Stimulated activated CD4-positive, alpha-beta T cell treated with anti-CD3 and anti-CD28 coated beads, Interleukin-1b, Interleukin-23, amount 100 ng/mL, for 24 hours (primary cell): ENCODE results near the gene NDUFAF8.
"Not testable (repeated sequence)": the region's sequence is repeated elsewhere in the genome, so short reads cannot be mapped to it uniquely, and the experiment has no call there.

Experiments
- DNase-seq, 4 experiments: peaks; one replicate each; pipeline ENCODE4 v3.0.0-alpha.2; 2020; ENCODE audit warnings: low read depth in 4 of 4, low spot score in 1 of 4

NDUFAF8 gene

DNA sequence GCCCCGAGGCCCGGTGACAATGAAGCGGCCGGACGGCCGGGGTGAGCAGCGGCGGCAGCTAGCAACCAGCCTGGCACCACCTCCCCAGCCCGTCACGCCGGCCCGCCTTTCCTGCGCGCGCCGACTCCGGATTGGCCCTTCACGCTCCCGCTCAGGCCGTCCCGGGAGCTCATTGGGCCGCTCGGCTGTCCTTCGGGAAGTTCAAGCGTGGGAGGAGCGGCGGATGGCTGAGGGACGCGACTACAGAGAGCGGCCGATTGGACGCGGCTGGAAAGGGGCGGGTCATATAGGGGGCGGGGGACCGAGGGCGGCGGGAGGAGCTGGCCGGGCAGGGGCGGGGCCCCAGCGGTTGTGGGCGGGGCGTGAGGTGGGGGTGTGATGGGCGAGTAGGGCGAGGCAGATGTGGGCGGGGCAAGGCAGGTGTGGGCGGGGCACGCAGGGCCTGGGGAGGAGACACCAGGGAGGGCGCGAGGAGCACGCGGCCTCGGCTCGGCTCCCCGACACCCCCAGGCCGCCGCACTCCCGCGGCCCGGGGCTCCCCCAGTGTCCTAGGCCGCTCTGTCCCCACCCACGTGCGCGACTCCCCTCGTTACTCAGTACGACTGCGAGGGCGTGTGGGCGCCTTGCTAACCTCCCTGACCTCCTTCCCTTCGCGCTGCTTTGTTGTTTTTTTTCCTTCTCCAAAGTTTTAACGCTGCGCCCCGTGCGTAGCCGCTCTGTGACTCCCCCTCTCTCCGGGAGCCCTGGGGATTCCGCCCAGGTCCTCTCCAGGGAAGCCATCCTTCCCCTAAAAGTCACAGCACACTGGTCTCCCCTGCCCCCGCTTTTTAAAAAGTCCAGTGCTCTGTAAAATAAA, 16.0 kb upstream of the NDUFAF8 start, which contains the start of gene CEP131:
CEP131 (minus strand) TSS at position 60 of the 856 bp plus-strand sequence. CDS start 2,909 bp downstream, outside the sequence.
- DNase-seq: peak; percentile 99 to 100 (median 100)

DNA sequence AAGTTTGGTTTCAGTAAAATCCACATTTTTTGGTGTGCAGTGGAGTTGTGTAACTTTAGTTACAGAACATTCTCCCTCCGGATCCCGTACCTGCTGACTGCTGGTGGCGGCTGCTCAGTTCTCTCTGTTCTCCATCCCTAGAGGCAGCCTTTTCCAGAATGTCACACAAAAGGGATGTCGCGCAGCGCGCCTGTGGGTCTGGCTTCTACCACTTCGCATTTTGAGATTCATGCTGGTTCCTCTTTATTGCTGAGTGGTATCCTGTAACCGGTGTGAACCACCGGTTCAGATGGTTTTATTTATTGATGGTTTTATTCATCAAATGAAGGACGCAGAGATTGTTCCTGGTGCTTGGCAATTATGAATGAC, 15.4 kb upstream of the NDUFAF8 start:
- no peak for DNase-seq

DNA sequence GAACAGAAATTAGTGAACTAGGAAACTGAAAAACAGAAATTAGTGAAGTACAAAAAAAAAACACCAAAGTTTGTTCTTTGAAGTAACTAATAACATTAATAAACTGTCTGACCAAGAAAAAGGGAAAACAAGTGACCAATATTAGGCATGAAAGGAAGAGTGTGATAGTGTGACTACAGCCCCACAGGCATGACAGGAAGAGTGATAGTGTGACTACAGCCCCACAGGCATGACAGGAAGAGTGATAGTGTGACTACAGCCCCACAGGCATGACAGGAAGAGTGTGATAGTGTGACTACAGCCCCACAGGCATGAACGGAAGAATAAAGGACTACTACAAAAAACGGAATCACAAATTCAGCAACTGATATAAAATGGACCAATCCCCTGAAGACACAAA, 11.5 kb upstream of the NDUFAF8 start:
- not testable (repeated sequence) for DNase-seq

DNA sequence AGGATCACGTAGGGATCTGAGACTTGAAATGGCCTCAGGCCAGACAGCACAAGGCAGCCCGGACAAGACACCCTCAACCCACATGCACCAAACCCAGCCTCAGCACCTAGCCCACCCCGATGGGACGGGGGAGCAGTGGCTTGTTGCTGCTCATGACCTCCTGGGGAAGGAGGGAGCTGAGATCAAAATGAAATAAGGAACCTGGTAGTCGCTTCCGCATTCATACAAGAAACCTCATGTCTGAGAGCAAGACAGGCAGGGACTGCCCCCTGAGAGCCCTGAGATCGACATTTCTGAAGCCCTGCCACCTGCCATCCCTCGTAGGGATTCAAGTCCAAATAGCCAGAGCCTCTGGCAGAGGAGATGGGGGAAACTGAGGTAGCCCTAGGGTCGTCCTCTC, 10.7 kb upstream of the NDUFAF8 start:
- DNase-seq: no peak

DNA sequence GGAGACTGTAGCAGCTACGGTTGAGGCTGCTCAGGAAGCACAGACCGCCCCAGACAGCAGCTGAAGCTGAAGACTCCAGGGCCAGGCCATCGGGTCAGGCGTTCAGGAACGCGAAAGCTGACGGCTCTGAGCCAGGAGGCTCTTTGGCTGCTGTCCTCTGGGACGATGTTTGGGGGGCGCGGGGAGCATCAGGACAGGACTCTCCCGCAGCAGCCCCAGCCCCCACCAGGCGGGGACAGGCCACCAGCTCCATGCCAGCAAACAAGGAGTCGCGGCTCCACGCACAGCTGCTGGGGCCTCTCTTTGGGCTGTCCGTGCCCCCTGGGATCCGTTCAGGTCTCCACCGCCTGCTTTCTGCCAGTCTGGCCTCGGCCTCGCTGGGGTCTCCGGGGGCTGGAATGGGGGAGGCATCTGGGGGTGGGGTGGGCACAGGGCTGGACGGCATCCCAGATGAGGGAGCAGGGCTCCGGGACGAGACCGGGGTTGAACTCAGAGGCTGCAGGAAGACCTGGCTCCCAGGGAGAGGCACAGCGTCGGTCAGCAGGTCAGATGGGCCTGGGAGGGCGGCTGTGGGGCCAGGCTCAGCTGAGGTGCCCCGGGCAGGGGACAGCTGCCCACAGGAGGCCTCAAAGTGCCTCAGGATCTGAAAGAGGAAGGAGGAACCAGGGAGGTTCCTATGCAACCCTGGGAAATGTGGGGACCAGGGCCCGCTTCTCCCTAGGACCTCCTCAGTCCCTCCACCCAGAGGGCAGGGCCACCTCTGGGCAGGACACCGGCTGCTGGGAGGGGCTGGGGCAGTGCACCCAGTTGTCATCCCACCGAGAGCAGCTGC, 10.1 kb upstream of the NDUFAF8 start:
- no peak for DNase-seq

DNA sequence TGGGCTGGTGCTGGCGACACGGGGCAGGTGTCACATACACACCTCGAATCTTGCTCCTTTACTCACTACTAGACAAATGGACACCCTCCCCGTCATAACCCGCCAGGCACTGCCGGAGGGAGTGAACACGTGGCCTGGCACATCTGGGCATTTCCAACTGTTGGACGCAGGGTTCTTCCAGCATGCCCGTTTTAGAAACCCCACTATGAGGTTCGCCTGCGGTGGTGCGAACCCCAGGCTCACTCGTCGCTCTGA, 9.5 kb upstream of the NDUFAF8 start:
- no peak for DNase-seq

DNA sequence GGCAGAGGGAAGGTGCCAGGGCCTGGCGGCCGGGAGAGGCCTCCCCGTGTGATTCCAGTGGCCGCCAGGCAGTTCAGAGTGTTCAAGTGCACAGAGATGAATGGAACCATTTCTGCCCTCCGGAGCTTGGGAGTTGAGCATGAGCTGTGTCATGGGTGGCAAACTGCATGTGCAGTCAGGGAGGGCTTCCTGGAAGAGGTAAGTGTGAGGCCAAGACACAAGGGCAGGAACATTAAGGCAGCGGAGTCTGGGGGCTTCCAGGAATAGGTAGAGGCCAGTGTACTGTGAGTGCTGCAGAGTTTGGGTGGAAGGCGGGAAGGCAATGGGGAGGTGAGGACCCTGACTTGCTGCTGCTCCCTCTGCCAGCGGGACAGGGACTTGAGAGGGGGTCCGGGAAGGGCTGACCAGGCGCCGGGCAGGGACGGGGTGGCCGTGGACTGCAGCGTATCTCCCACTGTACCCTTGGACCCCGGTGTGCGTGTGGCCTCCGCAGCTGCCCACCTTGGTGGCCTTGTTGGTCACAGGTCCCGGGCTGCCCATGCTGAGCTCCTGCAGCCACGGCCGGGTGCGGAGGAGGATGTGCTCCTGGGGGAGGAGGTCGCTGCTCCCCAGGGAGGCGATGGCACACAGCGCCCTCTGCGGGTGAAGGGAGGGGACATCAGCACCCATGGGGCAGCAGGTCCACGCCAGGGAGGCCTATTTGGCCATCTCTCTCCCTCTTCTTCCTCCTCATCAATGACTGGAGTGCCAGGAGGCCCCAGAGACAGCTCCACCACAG, 8.9 kb upstream of the NDUFAF8 start:
- DNase-seq: no peak

DNA sequence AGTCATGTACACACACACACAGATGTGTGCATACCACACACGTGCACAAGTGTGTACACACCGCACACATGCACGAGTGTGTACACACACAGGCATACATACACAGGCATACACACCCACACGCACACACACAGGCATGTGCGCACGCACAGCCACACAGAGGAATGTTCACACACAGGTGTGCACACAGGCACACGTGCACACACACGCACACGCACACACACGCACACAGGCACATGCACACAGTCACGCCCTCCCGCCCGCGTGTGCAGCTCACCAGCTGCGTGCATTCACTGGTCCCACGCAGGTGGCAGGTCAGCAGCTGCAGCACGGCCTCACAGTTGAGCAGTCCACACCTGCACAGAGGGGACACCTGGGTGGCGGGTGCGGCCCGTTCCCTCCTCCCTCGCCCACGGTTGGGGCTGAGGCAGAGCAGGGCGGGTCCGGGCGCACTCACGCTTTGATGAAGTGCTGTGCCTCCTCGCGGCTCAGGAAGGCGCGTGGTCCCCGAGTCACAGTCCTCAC, 7.9 kb upstream of the NDUFAF8 start:
- DNase-seq: no peak

DNA sequence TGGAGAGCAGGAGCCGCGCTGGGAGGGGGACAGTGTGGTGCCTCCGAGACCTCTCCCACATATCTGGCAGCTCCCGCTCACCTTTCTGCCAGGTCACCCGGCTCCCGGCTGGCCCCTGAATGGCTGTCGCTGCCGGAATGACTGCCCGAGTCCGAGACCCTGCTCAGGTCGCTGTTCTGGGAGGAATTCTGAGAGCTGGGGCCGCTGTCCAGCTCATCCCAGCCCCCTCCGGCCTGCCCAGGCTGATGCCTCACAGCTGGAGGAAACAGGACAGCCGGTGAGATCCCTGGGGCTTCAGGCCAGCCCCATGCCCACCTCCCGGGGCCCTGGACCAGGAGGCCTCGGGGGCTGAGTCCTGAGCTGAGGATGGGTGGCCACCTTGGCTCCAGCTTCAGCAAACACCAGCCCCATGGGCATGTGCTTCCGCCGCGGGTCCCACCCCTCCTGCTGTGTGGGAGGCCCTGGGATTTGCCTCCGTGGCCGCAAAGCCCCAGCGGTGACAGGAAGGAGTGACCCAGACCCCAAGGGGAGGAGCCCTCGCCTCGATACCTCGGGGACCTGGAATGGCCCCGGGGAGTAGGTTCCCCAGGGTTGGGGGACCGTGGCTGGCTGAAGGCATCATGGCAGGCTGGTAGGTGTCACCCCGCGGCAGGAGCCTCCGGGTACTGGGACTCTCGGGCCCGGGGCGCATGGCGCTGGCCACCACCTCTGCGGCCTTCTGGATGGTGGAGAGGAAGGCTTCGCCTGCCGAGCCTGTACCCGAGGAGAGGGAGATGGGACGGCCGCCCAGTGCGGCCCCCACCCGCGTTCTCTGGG, 7.1 kb upstream of the NDUFAF8 start:
- DNase-seq: no peak

DNA sequence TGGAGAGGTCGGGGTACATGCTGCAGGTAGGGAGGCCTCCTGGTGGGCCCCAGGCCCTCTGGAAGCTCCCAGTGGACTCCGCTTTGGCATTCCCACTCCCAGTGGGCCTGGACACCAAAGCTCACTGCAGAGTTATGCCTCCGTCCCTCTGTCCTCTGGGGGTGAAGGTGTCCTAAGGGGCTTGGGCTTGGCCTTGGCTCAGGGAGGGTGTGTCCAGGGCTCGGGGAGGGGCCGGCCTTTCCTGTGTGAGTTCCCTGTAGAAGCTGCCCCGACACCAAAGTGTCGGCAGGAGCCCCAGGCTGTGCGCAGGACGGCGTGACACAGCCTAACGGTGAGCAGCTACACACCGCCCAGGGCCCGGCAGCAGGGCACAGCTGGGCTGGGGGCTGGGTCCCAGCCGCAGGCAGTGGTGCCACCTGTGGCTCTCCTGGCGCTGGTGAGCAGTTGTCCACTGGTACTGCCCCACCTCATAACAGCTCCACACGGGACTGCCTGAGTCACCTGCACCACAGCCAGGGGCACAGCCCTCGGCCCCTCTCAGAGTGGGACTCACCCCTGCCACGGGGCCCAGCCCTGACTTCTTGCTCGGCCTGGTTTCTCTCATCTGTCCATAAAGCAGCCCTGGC, 6.4 kb upstream of the NDUFAF8 start:
- no peak for DNase-seq

DNA sequence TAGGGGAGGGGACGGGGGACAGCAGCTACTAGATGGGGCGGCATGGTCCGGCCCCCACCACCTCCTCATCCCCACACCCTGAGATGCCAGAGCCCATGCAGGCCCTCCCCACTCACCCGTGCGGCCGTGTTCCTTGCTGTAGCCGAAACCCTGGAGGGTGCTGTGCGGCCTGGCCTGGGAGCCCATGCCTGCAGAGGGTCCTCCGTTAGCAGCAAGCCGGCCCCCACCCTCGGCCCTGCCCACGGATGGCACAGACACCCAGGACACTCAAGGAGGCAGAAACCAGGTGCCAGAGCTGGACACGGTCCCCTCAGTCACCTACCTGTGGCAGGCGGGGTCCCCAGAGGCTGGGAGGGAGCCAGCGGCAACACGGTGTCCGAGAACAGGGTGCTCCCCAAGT, 5.8 kb upstream of the NDUFAF8 start:
- no peak for DNase-seq

DNA sequence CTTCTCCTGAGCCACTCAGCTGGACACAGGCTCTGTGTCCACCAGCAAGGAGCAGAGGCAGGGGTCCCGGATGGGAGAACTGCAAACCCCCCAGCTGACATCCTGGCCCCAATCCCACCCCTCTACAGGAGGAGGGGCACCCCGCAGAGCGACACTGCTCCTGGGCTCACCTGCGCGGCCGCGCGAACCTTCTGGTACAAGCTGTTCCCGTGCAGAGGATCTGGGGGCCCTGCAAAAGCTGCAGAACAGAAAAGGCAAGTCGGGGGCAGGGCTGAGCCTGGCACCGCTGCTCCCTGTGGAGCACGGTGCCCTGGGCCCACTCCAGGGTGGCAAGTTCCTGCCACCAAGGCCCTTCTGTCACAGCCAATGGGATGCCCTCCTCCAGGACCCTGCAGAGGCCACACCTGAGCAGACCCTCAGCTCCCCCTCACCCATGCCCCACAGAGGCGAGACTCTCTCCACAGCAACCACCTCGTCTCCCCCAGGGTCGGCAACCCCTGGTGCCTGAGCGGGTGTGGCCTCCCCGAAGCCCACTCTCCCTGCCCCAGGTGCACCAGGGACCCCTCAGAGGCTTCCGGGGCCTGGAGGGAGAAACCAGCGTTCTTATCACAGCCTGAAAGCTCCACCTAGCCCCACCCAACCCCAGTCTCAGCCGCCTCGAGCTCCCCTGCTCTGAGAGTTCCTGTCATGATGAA, 5.2 kb upstream of the NDUFAF8 start:
- no peak for DNase-seq

DNA sequence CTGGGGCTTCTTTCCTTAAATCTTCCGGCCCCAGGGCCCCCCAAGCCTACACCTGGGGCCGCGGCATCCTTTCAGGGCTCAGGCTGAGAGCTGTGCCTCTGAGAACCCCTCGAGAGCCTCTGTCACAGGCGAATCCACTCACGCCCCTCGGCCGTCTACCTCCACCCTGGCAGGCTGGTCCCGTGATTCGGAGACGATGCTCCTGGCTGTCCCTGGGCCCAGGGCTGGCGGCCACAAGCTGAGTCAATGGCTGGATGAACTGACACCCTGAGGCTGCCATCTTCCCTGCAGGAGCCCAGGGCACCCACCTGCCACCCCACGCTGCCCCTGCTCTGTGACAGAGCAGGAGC, 4.6 kb upstream of the NDUFAF8 start:
- DNase-seq: no peak

DNA sequence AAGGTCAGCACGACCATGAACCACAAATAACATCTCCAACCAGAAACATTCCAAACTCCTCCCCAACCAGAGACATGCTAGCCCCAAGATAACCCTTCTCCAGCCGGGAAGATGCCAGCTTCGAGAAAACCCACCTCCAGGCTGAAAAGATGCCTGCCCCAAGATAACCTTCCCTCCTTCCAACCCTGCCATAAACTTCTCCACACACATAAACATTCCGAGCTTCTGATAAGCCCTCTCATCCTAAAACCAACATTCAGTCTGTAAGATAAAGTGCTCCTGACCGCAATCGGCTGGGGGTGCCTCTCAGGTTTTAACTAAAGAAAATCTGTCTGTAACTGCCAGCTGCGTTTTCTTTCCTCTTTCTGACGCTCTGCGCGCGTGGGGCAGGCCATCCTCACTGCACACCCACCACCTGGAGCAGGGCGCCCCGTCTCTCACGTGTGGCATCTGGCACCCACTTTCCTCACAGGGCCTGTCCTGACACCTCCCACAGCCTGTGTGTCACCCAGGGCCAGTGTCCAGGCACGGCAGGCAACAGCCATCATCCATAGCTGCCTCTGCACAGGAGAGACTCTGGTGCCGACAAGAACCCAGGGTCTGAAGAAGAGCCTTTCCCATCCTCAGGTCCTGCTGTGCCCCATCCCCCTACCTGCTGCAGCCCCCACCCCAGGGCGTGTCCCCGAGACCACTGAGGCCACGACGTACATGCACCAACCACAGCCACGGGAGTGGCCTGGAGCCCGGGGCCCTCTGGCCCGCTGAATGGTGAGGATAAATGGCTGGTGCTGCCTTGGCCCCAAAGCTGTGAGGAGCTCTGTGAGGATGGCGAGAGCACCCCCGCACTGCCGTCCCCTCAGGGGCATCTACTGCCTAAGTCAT, 3.9 kb upstream of the NDUFAF8 start:
- DNase-seq: no peak

DNA sequence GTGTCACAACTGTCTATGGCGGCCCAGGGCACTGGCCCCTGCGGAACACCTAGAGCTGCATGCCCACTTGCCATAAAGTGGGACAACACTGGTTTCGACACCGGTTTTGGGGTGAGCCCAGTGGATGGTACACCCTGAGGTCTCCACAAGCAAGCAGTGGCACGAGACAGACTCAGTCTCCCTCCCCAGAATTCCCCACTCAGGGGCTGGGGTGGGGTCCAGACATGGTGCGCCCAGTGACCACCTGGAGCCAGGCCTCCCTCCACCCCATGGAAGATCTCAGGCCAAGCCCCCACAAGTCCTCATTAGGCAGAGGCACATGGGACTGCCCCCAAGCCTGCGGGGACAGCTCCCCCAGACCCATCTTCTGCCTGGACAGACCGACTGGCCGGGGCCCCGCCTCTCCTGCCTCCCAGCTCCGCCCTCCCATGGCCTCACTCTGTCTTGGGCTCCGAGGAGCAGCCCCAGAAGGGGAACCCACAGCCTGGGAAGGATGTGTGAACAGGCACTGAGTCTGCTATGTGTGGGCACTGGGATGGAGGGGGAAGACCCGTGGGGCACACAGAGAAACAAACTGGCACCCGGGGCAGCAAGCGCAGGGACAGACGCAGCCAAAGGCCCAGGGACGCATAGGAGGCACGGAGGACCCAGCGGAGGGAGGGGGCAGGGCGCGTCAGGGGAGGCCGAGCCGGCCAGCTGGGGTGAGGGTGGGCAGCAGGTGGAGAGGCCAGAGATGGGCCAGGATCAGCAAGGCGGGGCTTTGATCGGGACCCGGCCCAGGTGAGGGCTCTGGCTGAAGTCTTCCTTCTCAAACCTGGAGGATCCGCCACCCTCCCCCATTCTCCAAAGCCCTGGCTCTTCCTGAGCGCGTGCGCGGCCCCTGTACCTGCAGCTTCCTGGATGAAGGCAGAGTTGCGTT, 3.0 kb upstream of the NDUFAF8 start:
- DNase-seq: no peak

DNA sequence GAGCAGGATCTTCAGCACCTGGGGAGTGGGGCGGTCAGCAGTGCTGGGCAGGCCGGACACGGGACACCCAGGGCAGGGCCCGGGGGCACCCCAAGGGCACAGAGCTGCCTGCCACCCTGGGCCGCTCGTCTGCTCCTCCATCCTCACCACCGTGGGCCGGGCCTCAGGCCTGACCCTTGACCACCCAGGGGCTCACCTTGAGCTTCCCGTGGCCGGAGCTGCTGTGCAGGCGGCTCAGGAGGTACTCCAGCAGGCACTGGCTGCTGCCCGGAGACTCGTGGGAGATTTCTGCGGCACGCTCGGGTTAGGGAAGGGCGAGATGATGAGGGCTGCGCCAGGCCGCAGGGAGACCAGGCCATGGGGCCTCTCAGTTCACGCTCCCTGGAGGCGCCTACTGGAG, 2.3 kb upstream of the NDUFAF8 start:
- no peak for DNase-seq

DNA sequence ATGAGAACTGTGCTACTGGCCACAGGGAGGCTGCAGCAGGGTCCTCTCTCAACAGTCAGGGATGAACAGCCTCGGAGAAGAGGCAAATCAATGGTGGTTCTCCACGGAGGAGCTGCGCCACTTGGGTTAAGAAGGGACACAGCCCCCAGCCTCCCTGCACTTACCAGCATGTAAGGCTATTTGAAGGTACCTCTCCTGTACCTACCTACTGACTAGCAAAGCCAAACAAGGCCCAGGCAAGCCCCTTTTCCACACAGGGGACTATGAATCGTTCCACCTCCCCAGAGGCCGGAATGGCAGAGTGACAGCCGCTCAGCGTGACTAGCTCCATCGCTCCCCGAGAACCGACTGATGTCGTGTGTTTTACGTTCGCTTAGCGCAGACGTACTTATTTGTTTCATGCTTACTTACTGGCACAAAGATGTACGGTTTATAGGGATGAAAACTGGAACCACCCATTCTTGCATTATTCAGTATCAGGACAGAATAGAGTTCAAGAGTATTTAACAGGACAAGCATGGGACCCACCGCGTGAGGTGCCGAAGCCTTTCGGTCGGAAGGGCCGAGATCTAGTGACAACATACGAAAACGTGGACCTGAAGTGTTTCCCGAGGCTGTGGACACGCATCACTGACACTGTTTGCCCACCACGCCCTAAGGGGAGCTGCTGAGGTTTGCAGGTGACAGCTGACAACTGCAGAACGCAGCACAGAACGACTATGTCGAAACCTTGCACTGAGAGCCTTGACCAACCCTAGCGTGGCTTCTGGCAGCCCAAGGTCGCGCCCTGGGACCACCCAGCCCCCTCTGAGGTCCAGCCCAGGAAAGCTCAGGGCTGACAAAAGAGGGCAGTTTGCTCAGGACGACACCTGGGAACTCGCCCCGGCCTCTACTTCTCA, 1.3 kb upstream of the NDUFAF8 start:
- no peak for DNase-seq
